Lung microvascular endothelial cell (primary cell): ENCODE measurements around the gene MYMK. TPM values are rescaled to one million over a fixed set of nuclear protein-coding genes. Genes with fewer than 3 reads are reported as not detected.

Experiments
- DNase-seq, 2 donors: peaks; one replicate each; pipeline versions ENCODE4 v3.0.0 to v3.0.0-alpha.2; 2010; ENCODE audit warnings: low read depth in 2 of 2
- total RNA-seq: library from RNA; depleted of rRNA; stranded (reverse); fragments of >200 nt; gene quantifications from 2 replicates; pipeline ENCODE4 v1.2.1, GENCODE V29; 2014

MYMK gene
- total RNA-seq, 1 donor from 2014 or later: not detected

- DNase-seq: no peak
Observed at GRCh38 chr9:133468777-133469421, 55.9 kb downstream of the MYMK start.

GRCh38 chr9:133468374-133468773 is 56.4 kb downstream of the MYMK start:
- DNase-seq: no peak

- no peak for DNase-seq
Observed at GRCh38 chr9:133467101-133467500, 57.7 kb downstream of the MYMK start.

- no peak for DNase-seq
Observed at GRCh38 chr9:133465984-133466383, 58.8 kb downstream of the MYMK start.

GRCh38 chr9:133464638-133465037 is 60.1 kb downstream of the MYMK start:
- no peak for DNase-seq

Other genes starting within 250 kb of the MYMK start
- 0.22 and 0.79 TPM in 2 replicates for gene ABO, start 249.8 kb downstream of the MYMK start, total RNA-seq
- 4.1 and 6.5 TPM in 2 replicates for gene SURF6, start 188.8 kb downstream of the MYMK start, total RNA-seq
- gene MED22, start 176.8 kb downstream of the MYMK start, total RNA-seq: 10.0 and 11.3 TPM in 2 replicates
- 1,751 and 1,825 TPM in 2 replicates for gene RPL7A, start 176.7 kb downstream of the MYMK start, total RNA-seq
- gene SURF1, start 168.5 kb downstream of the MYMK start, total RNA-seq: 18.7 and 22.2 TPM in 2 replicates
- 8.9 and 10.5 TPM in 2 replicates for gene SURF2, start 168.4 kb downstream of the MYMK start, total RNA-seq
- 249 and 303 TPM in 2 replicates for gene SURF4, start 148.9 kb downstream of the MYMK start, total RNA-seq
- gene STKLD1, start 148.6 kb downstream of the MYMK start, total RNA-seq: 0.44 and 0.60 TPM in 2 replicates
- gene REXO4, start 106.9 kb downstream of the MYMK start, total RNA-seq: 11.6 and 14.9 TPM in 2 replicates
- 0.44 and 0.60 TPM in 2 replicates for gene ADAMTS13, start 102.6 kb downstream of the MYMK start, total RNA-seq
- gene CACFD1, start 65.0 kb downstream of the MYMK start, total RNA-seq: 9.2 and 15.9 TPM in 2 replicates
- 12.1 and 21.6 TPM in 2 replicates for gene SLC2A6, start 45.9 kb downstream of the MYMK start, total RNA-seq
- gene ADAMTSL2, start 9.7 kb upstream of the MYMK start, total RNA-seq: under 0.01 TPM in 2 replicates
- not detected in 2 replicates for gene FAM163B, start 84.4 kb upstream of the MYMK start, total RNA-seq
- not detected in 2 replicates for gene DBH, start 111.4 kb upstream of the MYMK start, total RNA-seq
- 0.20 and 0.22 TPM in 2 replicates for gene SARDH, start 213.4 kb upstream of the MYMK start, total RNA-seq